GM21360 (cell line): Measurements from ENCODE around the gene GALP.
A peak's percentile ranks its signal among the peaks of the same experiment; 100 is the strongest.
"Not testable (repeated sequence)": the region's sequence is repeated elsewhere in the genome, so short reads cannot be mapped to it uniquely, and the experiment has no call there.

Experiments
- ATAC-seq: cut with Tn5 transposase; IDR thresholded peaks from one replicate; pipeline ENCODE4 v1.9.1; 2021; ENCODE audit warnings: mild to moderate bottlenecking, moderate library complexity; ENCODE audit not compliant: unreplicated experiment

The GALP gene

GRCh38 chr19:56175861-56176307 is at the start of gene GALP:
TSS of gene GALP (plus strand) at chr19:56176008. CDS start at chr19:56177109, 1,101 bp downstream.
- ATAC-seq: not testable (repeated sequence)

- ATAC-seq: no peak
Observed at GRCh38 chr19:56126983-56127780, 48.6 kb upstream of the GALP start.

- no peak for ATAC-seq
Observed at GRCh38 chr19:56130006-56130405, 45.8 kb upstream of the GALP start.

- no peak for ATAC-seq
Observed at GRCh38 chr19:56131651-56132050, 44.2 kb upstream of the GALP start.

- no peak for ATAC-seq
Observed at GRCh38 chr19:56132316-56132822, 43.4 kb upstream of the GALP start.

- peak; percentile 64 for ATAC-seq
Observed at GRCh38 chr19:56133858-56134653, 41.8 kb upstream of the GALP start.

DNA sequence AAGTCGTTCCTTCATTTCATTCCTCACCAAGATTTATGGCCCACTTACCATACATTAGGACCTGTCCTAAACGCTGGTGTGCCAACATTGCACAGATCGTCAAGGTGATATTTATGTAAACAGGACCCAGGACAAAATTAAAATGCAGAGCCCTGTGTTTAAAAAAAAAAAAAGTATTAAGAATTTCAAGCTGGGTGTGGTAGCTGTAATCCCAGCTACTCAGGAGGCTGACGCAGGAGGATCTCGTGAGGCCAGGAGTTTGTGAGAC is 41.2 kb upstream of the GALP start:
- no peak for ATAC-seq

DNA sequence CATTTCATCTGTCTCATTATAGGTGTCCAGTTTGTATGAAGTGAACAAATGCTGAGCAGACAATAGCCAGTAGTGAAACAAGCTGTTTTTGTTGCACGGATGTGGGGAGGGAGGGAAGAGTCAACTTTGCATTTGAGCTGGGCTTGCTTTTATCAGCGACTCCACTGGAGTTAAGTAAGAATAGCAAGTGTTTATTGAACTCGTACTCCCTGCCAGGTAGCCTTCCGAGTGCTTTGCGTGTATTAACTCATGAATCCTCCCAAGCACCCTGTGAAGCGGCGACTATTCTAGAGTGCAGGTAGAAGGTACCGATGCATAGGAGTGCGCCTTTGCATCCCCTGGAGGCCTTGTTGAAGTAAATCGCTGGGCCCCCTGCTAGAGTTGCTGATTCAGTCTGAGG is 39.4 kb upstream of the GALP start:
- no peak for ATAC-seq

DNA sequence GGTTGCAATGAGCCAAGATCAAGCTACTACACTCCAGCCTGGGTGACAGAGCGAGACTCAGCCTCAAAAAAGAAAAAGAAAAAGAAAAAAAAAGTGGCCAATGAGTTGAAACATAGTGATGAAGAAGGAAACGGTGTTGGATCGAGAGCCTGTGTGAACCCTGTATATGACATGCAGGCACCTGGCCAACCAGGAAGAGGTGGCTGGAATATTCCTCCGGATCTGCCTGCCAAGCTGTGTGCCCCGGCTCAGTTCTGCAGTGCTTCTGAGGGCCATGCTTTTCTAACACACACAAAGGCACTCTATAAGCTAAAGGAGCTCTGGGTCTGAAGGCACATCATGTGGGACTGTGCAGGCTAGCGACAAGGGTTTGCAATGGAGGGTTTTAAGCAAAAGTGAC is 38.4 kb upstream of the GALP start:
- no peak for ATAC-seq

DNA sequence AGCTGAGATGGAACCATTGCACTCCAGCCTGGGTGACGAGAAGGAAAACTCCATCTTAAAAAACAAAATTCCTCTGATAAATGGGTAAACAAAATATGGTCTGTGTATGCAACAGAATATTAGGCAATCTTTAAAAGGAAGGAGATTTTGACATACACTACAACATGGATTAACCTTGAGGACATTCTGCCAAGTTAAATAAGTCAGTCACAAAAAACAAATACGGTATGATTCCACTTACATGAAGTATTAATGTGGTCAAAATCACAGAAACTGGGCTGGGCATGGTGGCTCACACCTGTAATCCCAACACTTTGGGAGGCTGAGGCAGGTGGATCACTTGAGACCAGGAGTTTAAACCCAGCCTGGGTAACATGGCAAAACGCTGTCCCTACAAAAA is 37.7 kb upstream of the GALP start:
- ATAC-seq: no peak

DNA sequence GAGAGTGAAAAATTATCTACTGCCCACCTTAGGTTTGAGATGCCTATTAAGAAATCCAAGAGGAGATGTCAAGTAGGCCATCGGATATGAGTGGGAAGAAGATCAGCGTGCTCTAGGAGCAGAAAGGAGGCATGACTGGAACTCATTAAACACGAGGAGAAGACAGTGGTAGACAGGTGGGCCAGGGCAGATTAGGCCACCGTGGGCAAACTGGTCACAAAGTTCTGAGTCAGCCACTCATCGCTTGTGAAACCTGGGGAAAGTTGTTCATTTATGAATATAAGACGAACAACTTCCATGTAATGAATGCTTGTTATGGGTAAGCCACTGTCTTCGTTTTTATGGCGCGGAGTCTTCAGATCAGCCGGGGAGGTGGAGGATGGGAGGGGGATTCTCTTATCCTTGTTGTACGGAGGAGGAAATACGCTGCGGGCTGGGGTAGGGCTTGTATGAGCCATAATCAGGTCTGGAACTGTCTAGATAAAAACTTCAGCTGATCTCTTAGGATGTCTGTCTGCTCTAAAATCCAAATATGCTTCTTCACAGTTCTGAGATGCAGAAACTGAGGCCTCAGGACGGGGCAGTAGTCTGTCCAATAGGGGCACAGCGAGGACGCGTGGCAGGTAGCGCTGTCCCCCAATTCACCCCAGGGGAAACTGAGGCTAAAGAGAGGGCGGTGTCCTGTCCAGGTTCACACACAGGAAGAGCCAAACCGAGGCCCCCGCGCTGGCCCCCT is 35.8 kb upstream of the GALP start:
- ATAC-seq: no peak

- peak; percentile 87 for ATAC-seq
Observed at GRCh38 chr19:56140583-56141416, 35.0 kb upstream of the GALP start, which contains the start of gene ZNF444. TSS of gene ZNF444 (plus strand) at chr19:56141287. CDS start at chr19:56146912, 5,625 bp downstream.

GRCh38 chr19:56141417-56141993 is 34.3 kb upstream of the GALP start:
- no peak for ATAC-seq

GRCh38 chr19:56142087-56142787 is 33.6 kb upstream of the GALP start:
- ATAC-seq: no peak

- no peak for ATAC-seq
Observed at GRCh38 chr19:56142897-56143434, 32.8 kb upstream of the GALP start.

DNA sequence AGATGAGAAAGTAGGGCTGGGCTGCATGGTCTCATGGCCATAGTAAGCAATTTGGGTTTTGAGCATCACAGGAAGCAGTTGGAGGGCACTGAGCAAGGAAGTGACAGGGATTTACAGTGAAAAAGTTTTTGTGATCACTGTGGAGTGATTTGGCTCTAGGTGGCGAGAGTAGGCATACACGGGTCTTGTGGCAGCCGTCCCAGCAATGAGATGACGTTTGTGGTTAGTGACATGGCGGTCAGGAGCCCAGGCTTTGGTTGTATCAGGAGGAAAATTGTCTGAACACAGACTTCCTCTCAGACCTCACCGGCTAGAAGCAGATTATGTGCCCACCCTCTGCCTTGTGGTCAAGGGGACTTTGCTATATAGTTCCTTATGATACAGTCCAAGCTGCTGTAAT is 31.4 kb upstream of the GALP start:
- no peak for ATAC-seq

- no peak for ATAC-seq
Observed at GRCh38 chr19:56144831-56145230, 31.0 kb upstream of the GALP start.

DNA sequence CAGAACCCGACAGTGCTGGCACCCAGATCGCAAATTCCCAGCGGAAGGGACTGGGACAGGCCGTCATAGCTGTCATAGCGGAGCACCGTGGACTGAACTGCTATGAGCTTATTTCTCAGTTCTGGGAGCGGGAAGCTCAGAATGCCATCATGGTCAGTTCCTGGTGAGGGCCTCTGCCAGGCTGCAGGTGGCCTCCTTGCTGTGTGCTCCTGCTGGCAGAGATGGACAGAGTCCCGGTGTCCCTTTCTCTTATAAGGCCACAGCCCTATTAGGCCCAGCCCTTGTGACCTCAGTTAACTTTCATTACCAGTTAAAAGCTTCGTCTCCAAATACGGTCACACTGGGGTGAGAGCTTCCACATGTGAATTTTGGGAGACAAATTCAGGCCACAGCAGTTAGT is 30.1 kb upstream of the GALP start:
- no peak for ATAC-seq

DNA sequence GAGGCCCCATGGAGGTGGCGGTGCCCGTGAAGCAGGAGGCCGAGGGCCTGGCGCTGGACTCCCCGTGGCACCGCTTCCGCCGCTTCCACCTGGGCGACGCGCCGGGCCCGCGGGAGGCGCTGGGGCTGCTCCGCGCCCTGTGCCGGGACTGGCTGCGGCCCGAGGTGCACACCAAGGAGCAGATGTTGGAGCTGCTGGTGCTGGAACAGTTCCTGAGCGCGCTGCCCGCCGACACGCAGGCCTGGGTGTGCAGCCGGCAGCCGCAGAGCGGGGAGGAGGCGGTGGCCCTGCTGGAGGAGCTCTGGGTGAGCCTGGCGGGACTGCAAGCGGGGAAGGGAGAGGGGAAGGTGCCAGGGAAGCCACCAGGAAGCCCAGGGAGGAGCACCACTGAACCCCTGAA is 28.9 kb upstream of the GALP start:
- ATAC-seq: no peak
